SK-N-SH (cell line): ENCODE data around the gene WNT3. TPM values are rescaled to one million over a fixed set of nuclear protein-coding genes. Genes with fewer than 3 reads are reported as not detected.

ENCODE experiments used
- CTCF ChIA-PET: fragments of 300-600, 350-600 bp; formaldehyde crosslinking; extraction: SDS; loops from one replicate; lab custom pipeline; 2021; lab: Yijun Ruan, JAX
- POLR2A ChIA-PET: fragments of 350-600 bp; sonication (Branson Sonifier 250); formaldehyde crosslinking; extraction: SDS; loops from one replicate; lab custom pipeline; 2020; ENCODE audit warnings: antibody characterized with exemption, inconsistent platforms; lab: Yijun Ruan, JAX
- DNase-seq: peaks from one replicate; pipeline ENCODE4 v3.0.0; 2012
- H2AFZ ChIP-seq: fragments of 200-600 bp; sonication (generic); 2 replicates; pipeline ENCODE4 v1.8.1; 2016; ENCODE audit warnings: antibody characterized with exemption, mild to moderate bottlenecking, low read depth
- H3F3A ChIP-seq: fragments of 200-600 bp; sonication (generic); replicated peaks from 2 replicates; pipeline ENCODE3; 2016; ENCODE audit warnings: antibody characterized with exemption, mild to moderate bottlenecking; ENCODE audit not compliant: insufficient read depth
- H3K27ac ChIP-seq, 2 experiments: fragments of 200-500 bp in 1 of 2; fragments of 200-600 bp in 1 of 2; sonication (Bioruptor generic) in 1 of 2; sonication (generic), shearing (Covaris generic) in 1 of 2; 2 replicates each; pipeline versions ENCODE4 v1.5.1 to v1.6.1; 2014 to 2016; ENCODE audit warnings: low read depth in 2 of 2, inconsistent platforms in 1 of 2, low read length in 1 of 2, mild to moderate bottlenecking in 1 of 2, mixed read lengths in 1 of 2
- H3K27me3 ChIP-seq: fragments of 200-600 bp; sonication (generic), shearing (Covaris generic); 2 replicates; pipeline ENCODE4 v1.6.1; 2016; ENCODE audit warnings: mixed run types; ENCODE audit not compliant: insufficient read depth
- H3K36me3 ChIP-seq, 2 experiments: fragments of 200-500 bp in 1 of 2; fragments of 200-600 bp in 1 of 2; sonication (Bioruptor generic) in 1 of 2; sonication (generic) in 1 of 2; replicated peaks in 1 of 2; 2 replicates each; pipeline versions ENCODE3 to v1.5.1; 2014 to 2016; ENCODE audit warnings: low read length in 1 of 2, mild to moderate bottlenecking in 1 of 2; ENCODE audit not compliant: insufficient read depth in 2 of 2, control insufficient read depth in 1 of 2
- H3K4me1 ChIP-seq, 2 experiments: fragments of 200-500 bp in 1 of 2; fragments of 200-600 bp in 1 of 2; sonication (Bioruptor generic) in 1 of 2; sonication (generic), shearing (Covaris generic) in 1 of 2; 2 replicates each; pipeline versions ENCODE4 v1.5.1 to v1.6.1; 2014 to 2016; ENCODE audit warnings: low read depth in 1 of 2, low read length in 1 of 2, mixed run types in 1 of 2; ENCODE audit not compliant: insufficient read depth in 2 of 2, control insufficient read depth in 1 of 2
- H3K4me2 ChIP-seq: fragments of 200-600 bp; sonication (generic), shearing (Covaris generic); 2 replicates; pipeline ENCODE4 v1.6.1; 2017; ENCODE audit warnings: mixed run types
- H3K4me3 ChIP-seq, 2 experiments: fragments of 200-500 bp in 1 of 2; fragments of 200-600 bp in 1 of 2; sonication (Bioruptor generic) in 1 of 2; sonication (generic), shearing (Covaris generic) in 1 of 2; 2 replicates each; pipeline versions ENCODE4 v1.5.1 to v1.8.1; 2014 to 2016; ENCODE audit warnings: low read depth in 2 of 2, inconsistent platforms in 1 of 2, low read length in 1 of 2, mild to moderate bottlenecking in 1 of 2, mixed read lengths in 1 of 2, moderate library complexity in 1 of 2
- H3K79me2 ChIP-seq: fragments of 200-600 bp; sonication (generic); 2 replicates; pipeline ENCODE4 v1.8.1; 2017; ENCODE audit warnings: mild to moderate bottlenecking; ENCODE audit not compliant: insufficient read depth
- H3K9ac ChIP-seq: fragments of 200-600 bp; sonication (generic); 2 replicates; pipeline ENCODE4 v1.6.1; 2017; ENCODE audit warnings: mixed run types
- H3K9me2 ChIP-seq: fragments of 200-600 bp; sonication (generic); 2 replicates; pipeline ENCODE4 v1.6.1; 2017; ENCODE audit warnings: mixed run types
- H3K9me3 ChIP-seq: fragments of 200-600 bp; sonication (generic); 2 replicates; pipeline ENCODE4 v1.6.1; 2017; ENCODE audit warnings: mixed run types, mild to moderate bottlenecking, moderate library complexity
- H4K20me1 ChIP-seq: fragments of 200-600 bp; sonication (generic); 2 replicates; pipeline ENCODE4 v1.6.1; 2017; ENCODE audit warnings: mild to moderate bottlenecking, mixed run types; ENCODE audit not compliant: insufficient read depth
- CHD2 ChIP-seq: fragments of 150-350 bp; IDR thresholded peaks from 2 replicates; pipeline ENCODE4 v1.6.1; 2018; ENCODE audit warnings: low read length; ENCODE audit not compliant: partially characterized antibody
- EP300 ChIP-seq, 2 experiments: IDR thresholded peaks; 2 replicates each; pipeline versions ENCODE4 v1.4.0 to v1.6.1; 2012; ENCODE audit warnings: borderline replicate concordance in 1 of 2, low read depth in 1 of 2, low read length in 1 of 2
- EZH2phosphoT487 ChIP-seq: fragments of 200-600 bp; sonication (generic); IDR thresholded peaks from 2 replicates; pipeline ENCODE4 v1.6.1; 2017; ENCODE audit warnings: low read depth, mixed run types, mild to moderate bottlenecking, antibody characterized with exemption, moderate library complexity, borderline replicate concordance
- MEF2A ChIP-seq: IDR thresholded peaks from 2 replicates; pipeline ENCODE4 v1.4.0; 2012; ENCODE audit warnings: low read depth, borderline replicate concordance
- MXI1 ChIP-seq: IDR thresholded peaks from 2 replicates; pipeline ENCODE4 v1.6.1; 2012; ENCODE audit warnings: mild to moderate bottlenecking, low read depth, low read length, improper control_type of control experiment
- PBX3 ChIP-seq: IDR thresholded peaks from 2 replicates; pipeline ENCODE4; 2012
- POLR2AphosphoS5 ChIP-seq: IDR thresholded peaks from 2 replicates; pipeline ENCODE4 v1.6.1; 2012; ENCODE audit warnings: low read depth, low read length
- RFX5 ChIP-seq: IDR thresholded peaks from 2 replicates; pipeline ENCODE4 v1.6.1; 2012; ENCODE audit warnings: mild to moderate bottlenecking, improper control_type of control experiment, low read length
- TAF1 ChIP-seq: IDR thresholded peaks from 2 replicates; pipeline ENCODE4 v1.6.1; 2012; ENCODE audit warnings: low read depth, mild to moderate bottlenecking, low read length, moderate library complexity, borderline replicate concordance
- TEAD4 ChIP-seq: IDR thresholded peaks from 2 replicates; pipeline ENCODE4 v1.4.0; 2012; ENCODE audit warnings: mild to moderate bottlenecking, borderline replicate concordance; ENCODE audit not compliant: insufficient read depth
- YY1 ChIP-seq: IDR thresholded peaks from 2 replicates; pipeline ENCODE4 v1.4.0; 2012; ENCODE audit warnings: low read depth, mild to moderate bottlenecking
- WGBS: methylation state at CpG from one replicate; pipeline ENCODE4 v1.1.6; 2017; ENCODE audit warnings: low lambda C conversion rate; 5-methylcytosine and 5-hydroxymethylcytosine counted together
- polyA plus RNA-seq, 3 experiments: library from polyadenylated mRNA; depleted of rRNA; stranded (reverse); fragments of >200 nt; gene quantifications; 2 replicates each; pipeline ENCODE4 v1.2.3, GENCODE V29; 2012

WNT3 gene
- polyA plus RNA-seq, 1 of the 3 experiments (the other 2 are of a cell fraction): 5.3 TPM

DNA sequence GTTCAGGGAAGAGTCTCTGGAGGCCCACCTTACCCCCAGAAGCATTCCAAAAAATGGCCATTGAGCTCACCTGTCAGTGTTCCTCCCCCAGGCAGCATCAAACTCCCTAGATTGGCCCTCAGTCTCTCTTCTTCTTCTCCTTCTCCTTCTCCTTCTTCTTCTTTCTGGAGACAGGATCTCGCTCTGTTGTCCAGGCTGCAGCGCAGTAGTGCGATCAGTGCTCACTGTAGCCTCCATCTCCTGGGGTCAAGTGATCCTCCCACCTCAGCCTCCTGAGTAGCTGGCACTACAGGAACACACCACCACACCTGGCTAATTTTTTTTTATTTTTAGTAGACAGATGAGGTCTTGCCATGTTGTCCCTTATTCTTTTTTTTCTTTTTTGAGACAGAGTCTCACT lies 16.4 kb upstream of the WNT3 start:
- H3K79me2 ChIP-seq: no peaks in the 10 kb centered on the region
- H3K27ac ChIP-seq: no peak overlapping the region
- CTCF ChIA-PET: interaction anchor here (0.8 to 6.2 kb wide), 36 partner anchors 8 to 255 kb away, joined by 3 to 115 read pairs (median 8); partner anchors contain the start of gene WNT9B
- H3K9ac ChIP-seq: no peak overlapping the region
- H3K4me1 ChIP-seq: peaks cover 0 to 8% of the 10 kb centered on the region in 2 experiments; a peak in 2 of 4 replicates
- no peak for DNase-seq
- H3F3A ChIP-seq: no peaks in the 10 kb centered on the region
- TF ChIP-seq EP300 (IDR thresholded peaks at IDR 0.05; ENCODE audit: borderline replicate concordance in 1 of 2, low read depth in 1 of 2, low read length in 1 of 2) (no peak), CHD2 (no peak)
- H3K9me2 ChIP-seq: no peaks in the 10 kb centered on the region
- no peak overlapping the region for H3K4me2 ChIP-seq
- no peak overlapping the region for H2AFZ ChIP-seq
- POLR2A ChIA-PET: no interaction called here
- no peaks in the 10 kb centered on the region for H4K20me1 ChIP-seq
- WGBS: 96% methylated on average over 3 of the region's 3 CpGs
- H3K4me3 ChIP-seq: no peak overlapping the region
- no peaks in the 10 kb centered on the region for H3K36me3 ChIP-seq
- H3K27me3 ChIP-seq: no peaks in the 10 kb centered on the region
- no peaks in the 10 kb centered on the region for H3K9me3 ChIP-seq

DNA sequence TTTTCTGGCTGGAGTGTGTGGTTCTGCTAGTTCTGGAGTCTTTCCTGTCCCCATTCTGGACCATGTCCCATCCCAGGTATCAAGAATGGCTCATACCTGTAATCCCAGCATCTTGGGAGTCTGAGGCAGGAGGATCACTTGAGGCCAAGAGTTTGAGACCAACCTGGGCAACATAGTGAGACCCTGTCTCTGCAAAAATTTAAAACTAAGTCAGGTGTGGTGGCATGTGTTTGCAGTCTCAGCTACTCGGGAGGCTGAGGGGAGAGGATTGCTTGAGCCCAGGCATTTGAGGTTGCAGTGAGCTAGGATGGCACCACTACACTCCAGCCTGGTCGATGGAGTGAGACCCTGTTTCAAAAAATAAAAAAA lies 15.3 kb upstream of the WNT3 start:
- CTCF ChIA-PET: interaction anchor here (2.2 to 6.5 kb wide), 6 partner anchors 9 to 108 kb away, joined by 6 to 115 read pairs (median 62); no protein-coding TSS in a partner anchor
- H2AFZ ChIP-seq: no peak overlapping the region

More for the DNA sequence above, 15.3 kb upstream of the WNT3 start:
- Histone ChIP-seq H3K4me1 (peaks cover 0 to 8% of the 10 kb centered on the region in 2 experiments; a peak in 2 of 4 replicates), H3K4me3 (no peak overlapping the region), H3K27ac (peak overlapping the region in 1 of 2 experiments; percentile 29; a peak in 2 of 4 replicates), H4K20me1 (no peaks in the 10 kb centered on the region), H3F3A (no peaks in the 10 kb centered on the region), H3K4me2 (0 out of 2 replicates have a peak overlapping the region, but pooled peaks have one; percentile 7), H3K27me3 (no peaks in the 10 kb centered on the region), H3K9ac (no peak overlapping the region), H3K36me3 (no peaks in the 10 kb centered on the region), H3K9me2 (no peaks in the 10 kb centered on the region), H3K9me3 (no peaks in the 10 kb centered on the region), H3K79me2 (no peaks in the 10 kb centered on the region)
- POLR2A ChIA-PET: no interaction called here
- no peak for TF ChIP-seq MXI1
- TF ChIP-seq EZH2phosphoT487: no peak
- TF ChIP-seq YY1: no peak
- TF ChIP-seq RFX5: no peak
- TF ChIP-seq POLR2AphosphoS5: no peak
- TF ChIP-seq EP300 (IDR thresholded peaks at IDR 0.05; ENCODE audit: borderline replicate concordance in 1 of 2, low read depth in 1 of 2, low read length in 1 of 2): no peak
- no peak for TF ChIP-seq TAF1
- no peak for TF ChIP-seq MEF2A
- TF ChIP-seq PBX3: no peak
- no peak for TF ChIP-seq TEAD4
- WGBS: 88% methylated on average over 2 of the region's 2 CpGs
- no peak for DNase-seq
